Measurements from ENCODE around the gene DNHD1.

DNHD1 gene

DNA sequence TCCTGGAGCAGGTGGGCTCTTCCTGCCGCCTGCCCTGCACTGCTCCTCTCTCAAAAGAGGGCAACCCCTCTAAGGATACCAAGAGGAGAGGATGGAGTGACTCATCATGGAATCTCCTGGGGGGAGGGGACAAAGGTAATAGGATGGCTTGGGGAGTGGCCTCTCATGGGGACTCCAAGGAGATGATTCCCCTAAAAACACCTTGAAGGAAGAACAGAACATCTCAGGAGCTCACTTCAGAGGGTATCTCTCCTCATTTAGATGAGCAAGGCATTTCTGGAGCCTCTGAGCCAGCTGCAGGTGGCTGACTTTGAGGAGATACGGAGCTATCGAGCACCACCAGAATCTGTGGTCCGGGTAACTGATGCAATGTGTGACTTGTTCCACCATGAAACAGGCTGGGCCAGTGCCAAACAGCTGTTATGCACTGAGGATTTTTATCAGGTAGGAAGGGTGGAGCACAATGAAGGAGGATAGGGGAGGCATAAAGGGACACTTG is 66.1 kb downstream of the DNHD1 start:
- TF ChIP-seq ZBTB7A (IDR thresholded peaks at IDR 0.05; ENCODE audit: low read depth) (no peak), CREB1 (IDR thresholded peaks at IDR 0.05; ENCODE audit: low read depth) (no peak), MAX (IDR thresholded peaks at IDR 0.05) (no peak), TEAD4 (IDR thresholded peaks at IDR 0.05) (no peak), TAF1 (IDR thresholded peaks at IDR 0.05; ENCODE audit: low read depth) (no peak), TCF12 (IDR thresholded peaks at IDR 0.05; ENCODE audit: low read depth) (no peak), RAD21 (IDR thresholded peaks at IDR 0.05; ENCODE audit: low read depth) (no peak), EP300 (IDR thresholded peaks at IDR 0.05; ENCODE audit: borderline replicate concordance) (no peak), NFIC (IDR thresholded peaks at IDR 0.05) (no peak), CEBPB (IDR thresholded peaks at IDR 0.05) (no peak)
- TF ChIP-seq, protein P1, sequence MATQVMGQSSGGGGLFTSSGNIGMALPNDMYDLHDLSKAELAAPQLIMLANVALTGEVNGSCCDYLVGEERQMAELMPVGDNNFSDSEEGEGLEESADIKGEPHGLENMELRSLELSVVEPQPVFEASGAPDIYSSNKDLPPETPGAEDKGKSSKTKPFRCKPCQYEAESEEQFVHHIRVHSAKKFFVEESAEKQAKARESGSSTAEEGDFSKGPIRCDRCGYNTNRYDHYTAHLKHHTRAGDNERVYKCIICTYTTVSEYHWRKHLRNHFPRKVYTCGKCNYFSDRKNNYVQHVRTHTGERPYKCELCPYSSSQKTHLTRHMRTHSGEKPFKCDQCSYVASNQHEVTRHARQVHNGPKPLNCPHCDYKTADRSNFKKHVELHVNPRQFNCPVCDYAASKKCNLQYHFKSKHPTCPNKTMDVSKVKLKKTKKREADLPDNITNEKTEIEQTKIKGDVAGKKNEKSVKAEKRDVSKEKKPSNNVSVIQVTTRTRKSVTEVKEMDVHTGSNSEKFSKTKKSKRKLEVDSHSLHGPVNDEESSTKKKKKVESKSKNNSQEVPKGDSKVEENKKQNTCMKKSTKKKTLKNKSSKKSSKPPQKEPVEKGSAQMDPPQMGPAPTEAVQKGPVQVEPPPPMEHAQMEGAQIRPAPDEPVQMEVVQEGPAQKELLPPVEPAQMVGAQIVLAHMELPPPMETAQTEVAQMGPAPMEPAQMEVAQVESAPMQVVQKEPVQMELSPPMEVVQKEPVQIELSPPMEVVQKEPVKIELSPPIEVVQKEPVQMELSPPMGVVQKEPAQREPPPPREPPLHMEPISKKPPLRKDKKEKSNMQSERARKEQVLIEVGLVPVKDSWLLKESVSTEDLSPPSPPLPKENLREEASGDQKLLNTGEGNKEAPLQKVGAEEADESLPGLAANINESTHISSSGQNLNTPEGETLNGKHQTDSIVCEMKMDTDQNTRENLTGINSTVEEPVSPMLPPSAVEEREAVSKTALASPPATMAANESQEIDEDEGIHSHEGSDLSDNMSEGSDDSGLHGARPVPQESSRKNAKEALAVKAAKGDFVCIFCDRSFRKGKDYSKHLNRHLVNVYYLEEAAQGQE (IDR thresholded peaks at IDR 0.05; ENCODE audit: low read depth) = no peak

DNA sequence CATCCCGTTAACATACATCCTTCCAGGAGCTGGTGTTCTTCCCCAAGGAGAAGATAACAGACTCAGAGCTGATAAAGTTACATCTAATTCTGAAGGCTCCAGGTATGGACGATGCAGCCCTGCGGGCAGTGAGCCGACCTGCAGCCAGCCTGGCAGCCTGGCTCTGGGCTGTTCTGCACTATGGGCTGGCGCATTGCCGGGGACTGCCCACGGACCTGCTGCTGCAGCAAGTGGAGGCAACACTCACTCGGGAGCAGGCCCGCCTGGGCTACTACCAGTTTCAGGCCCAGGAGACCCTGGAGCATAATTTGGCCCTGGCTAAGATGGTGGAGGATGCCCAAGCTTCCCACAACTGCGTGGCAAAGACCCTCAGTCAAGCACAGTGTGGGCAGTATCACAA is 66.6 kb downstream of the DNHD1 start:
- no peak for TF ChIP-seq MAX (IDR thresholded peaks at IDR 0.05)
- TF ChIP-seq, protein P1 (IDR thresholded peaks at IDR 0.05; ENCODE audit: low read depth) = no peak
- TF ChIP-seq TEAD4 (IDR thresholded peaks at IDR 0.05) = no peak
- no peak for TF ChIP-seq ZBTB7A (IDR thresholded peaks at IDR 0.05; ENCODE audit: low read depth)
- no peak for TF ChIP-seq USF1 (IDR thresholded peaks at IDR 0.05)
- no peak for TF ChIP-seq RAD21 (IDR thresholded peaks at IDR 0.05; ENCODE audit: low read depth)
- TF ChIP-seq NFIC (IDR thresholded peaks at IDR 0.05) = no peak
- TF ChIP-seq TCF12 (IDR thresholded peaks at IDR 0.05; ENCODE audit: low read depth) = no peak
- TF ChIP-seq CREB1 (IDR thresholded peaks at IDR 0.05; ENCODE audit: low read depth) = no peak
- TF ChIP-seq EGR1 (IDR thresholded peaks at IDR 0.05) = no peak

GRCh38 chr11:6565325-6565724 is 68.2 kb downstream of the DNHD1 start:
- TF ChIP-seq TCF12 (IDR thresholded peaks at IDR 0.05; ENCODE audit: low read depth) (no peak), TEAD4 (IDR thresholded peaks at IDR 0.05) (no peak), CEBPB (IDR thresholded peaks at IDR 0.05) (no peak), RAD21 (IDR thresholded peaks at IDR 0.05; ENCODE audit: low read depth) (no peak), EP300 (IDR thresholded peaks at IDR 0.05; ENCODE audit: borderline replicate concordance) (no peak), EGR1 (IDR thresholded peaks at IDR 0.05) (no peak), USF1 (IDR thresholded peaks at IDR 0.05) (no peak), NFIC (IDR thresholded peaks at IDR 0.05) (no peak), MAX (IDR thresholded peaks at IDR 0.05) (no peak), ZBTB7A (IDR thresholded peaks at IDR 0.05; ENCODE audit: low read depth) (no peak), CREB1 (IDR thresholded peaks at IDR 0.05; ENCODE audit: low read depth) (no peak), YY1 (IDR thresholded peaks at IDR 0.05; ENCODE audit: low read depth) (no peak), TAF1 (IDR thresholded peaks at IDR 0.05; ENCODE audit: low read depth) (no peak), FOXM1 (IDR thresholded peaks at IDR 0.05; ENCODE audit: borderline replicate concordance, low read depth) (no peak)
- TF ChIP-seq, protein P1 (IDR thresholded peaks at IDR 0.05; ENCODE audit: low read depth) = no peak

- TF ChIP-seq EP300 (IDR thresholded peaks at IDR 0.05; ENCODE audit: borderline replicate concordance) (no peak), CEBPB (IDR thresholded peaks at IDR 0.05) (no peak), CREB1 (IDR thresholded peaks at IDR 0.05; ENCODE audit: low read depth) (no peak), FOXM1 (IDR thresholded peaks at IDR 0.05; ENCODE audit: borderline replicate concordance, low read depth) (no peak), TAF1 (IDR thresholded peaks at IDR 0.05; ENCODE audit: low read depth) (no peak), YY1 (IDR thresholded peaks at IDR 0.05; ENCODE audit: low read depth) (no peak), ZBTB7A (IDR thresholded peaks at IDR 0.05; ENCODE audit: low read depth) (no peak), TEAD4 (IDR thresholded peaks at IDR 0.05) (no peak), RAD21 (IDR thresholded peaks at IDR 0.05; ENCODE audit: low read depth) (no peak), NFIC (IDR thresholded peaks at IDR 0.05) (no peak), USF1 (IDR thresholded peaks at IDR 0.05) (no peak), TCF12 (IDR thresholded peaks at IDR 0.05; ENCODE audit: low read depth) (no peak), EGR1 (IDR thresholded peaks at IDR 0.05) (no peak), MAX (IDR thresholded peaks at IDR 0.05) (no peak)
- TF ChIP-seq, protein P1 (IDR thresholded peaks at IDR 0.05; ENCODE audit: low read depth) = no peak
Observed at GRCh38 chr11:6565988-6566703, 69.1 kb downstream of the DNHD1 start.

All from Ishikawa (cell line).